T-helper 2 cell treated with Interferon-gamma antibody and Interleukin-4, amounts not matched to agents 100 ng/mL and 5 ng/mL, for 36 hours (primary cell): ENCODE data around the gene ETV4. TPM values are rescaled to one million over a fixed set of nuclear protein-coding genes. Genes with fewer than 3 reads are reported as not detected.

ENCODE experiments used
- intact Hi-C: fragments of 100-400 bp; cut with micrococcal nuclease; formaldehyde crosslinking; loops from one replicate; pipeline ENCODE4 v1.15.1; 2023
- total RNA-seq: library from RNA; stranded (reverse); gene quantifications from 2 replicates; pipeline ENCODE4 v1.2.3, GENCODE V29; 2022

Gene ETV4
- total RNA-seq: 1.2 and 1.3 TPM in 2 replicates

DNA sequence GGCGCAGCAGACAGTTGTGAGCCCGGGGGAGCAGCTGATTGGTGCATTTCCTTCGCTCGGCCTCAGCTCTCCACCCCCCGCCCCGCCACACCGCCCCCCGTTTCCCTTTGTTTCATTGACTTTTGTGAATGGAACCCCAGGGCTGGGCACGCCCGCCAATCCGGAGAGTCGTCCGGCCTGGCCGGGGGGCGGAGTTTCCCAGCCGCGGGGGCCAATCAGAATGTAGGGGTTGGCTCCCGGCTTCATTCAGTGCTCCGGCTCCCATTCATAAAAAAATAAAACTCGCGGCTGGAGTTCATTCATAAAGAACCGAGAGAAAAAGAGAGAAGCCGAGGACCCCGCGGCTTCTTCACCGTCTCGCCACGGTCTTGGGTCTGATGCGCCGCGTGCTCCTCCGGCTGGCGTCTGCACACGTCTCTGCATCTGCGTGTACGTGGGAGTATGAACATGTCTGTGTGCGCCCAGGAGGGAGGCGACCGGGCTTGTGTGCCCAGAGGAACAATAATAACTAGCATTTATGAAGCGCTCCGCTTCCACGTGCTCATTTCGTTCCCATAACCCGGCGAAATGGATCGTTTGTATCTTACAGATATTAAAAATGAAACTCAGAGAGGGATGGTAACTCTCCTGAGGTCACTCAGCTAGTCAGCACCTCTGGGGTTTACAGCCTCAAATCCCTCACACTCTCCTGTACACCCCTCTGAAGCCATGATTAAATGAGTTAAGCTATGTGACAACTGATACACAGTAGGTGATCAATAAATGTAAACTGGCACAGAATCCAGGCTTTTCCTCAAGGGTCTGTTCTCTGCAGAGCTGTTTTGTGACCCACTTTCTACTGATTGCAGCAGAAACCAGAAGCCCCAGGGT, at the start of gene ETV4:
ETV4 (minus strand) TSS at position 22 of the 870 bp plus-strand sequence. CDS start 723 bp downstream, outside the sequence.
- intact Hi-C loops: loop anchor here (10.0 kb wide), 1 partner anchor 182 kb away; no protein-coding TSS in a partner anchor

DNA sequence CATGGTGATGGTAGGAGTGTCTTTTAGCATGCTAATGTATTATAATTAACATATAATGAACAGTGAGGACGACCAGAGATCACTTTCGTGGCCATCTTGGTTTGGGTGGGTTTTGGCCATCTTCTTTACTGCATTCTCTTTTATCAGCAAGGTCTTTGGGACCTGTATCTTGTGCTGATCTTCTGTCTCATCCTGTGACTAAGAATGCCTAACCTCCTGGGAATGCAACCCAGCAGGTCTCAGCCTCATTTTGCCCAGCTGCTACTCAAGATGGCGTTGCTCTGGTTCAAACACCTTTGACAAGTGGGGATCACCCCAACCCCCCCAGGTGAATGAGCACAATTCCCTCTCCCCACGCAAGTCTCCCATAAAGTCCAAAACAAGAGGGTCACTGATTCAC, 49.3 kb upstream of the ETV4 start:
- intact Hi-C loops: no loop called here

DNA sequence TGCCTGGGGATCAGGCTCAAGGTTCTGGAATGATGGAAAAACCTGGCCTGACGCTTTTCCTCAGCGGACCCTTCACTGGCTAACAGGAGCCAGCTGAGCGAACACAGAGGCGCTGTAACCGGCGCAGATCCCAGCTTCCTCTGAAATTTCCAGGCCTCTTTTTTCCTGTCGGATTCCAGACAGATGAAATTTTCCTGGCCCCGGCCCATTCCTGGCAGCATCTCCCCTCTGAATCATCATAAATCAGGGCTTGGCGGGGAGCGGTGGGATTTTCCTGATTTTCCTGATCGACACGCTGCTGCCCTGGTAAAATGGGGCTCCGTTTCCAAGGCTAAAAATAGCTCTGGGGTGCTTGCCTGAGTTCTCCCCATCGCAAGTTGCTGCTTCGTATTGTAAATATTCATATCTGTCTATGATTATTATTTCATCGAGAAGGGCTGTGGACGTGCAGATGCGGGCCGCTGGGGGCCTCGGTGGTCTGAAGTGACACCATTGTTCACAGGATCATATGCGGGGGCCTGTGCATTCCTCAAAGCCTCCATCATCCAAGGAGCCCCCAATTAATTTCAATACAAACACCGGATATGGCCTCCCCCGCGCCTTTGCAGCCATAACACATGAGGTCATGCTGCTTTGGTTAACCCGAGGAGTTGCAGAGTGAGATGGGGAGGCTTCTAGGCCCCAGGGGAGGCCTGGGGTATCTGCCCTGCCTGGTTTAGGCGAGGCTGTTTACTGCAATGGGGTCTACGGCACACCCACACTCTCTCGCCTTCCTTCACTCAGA, 45.8 kb upstream of the ETV4 start:
- intact Hi-C loops: no loop called here

DNA sequence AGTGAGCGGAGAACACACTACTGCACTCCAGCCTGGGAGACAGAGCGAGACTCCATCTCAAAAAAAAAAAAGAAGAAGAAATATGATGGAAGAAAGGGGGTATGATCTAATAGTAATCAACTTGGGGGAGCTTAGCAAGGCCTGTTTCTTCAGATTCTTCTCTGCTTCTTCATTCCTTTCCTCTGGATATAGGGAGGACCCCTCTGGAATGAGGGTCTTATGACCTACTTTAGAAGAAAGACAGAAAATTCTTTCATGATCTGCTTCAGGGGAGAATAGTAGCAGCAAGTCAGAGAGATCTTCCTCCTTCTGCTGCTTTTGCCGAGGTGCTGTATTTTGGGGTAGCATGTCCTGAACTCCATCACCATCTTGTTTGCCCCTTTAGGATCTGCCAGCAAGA, 44.9 kb upstream of the ETV4 start:
- intact Hi-C loops: no loop called here

DNA sequence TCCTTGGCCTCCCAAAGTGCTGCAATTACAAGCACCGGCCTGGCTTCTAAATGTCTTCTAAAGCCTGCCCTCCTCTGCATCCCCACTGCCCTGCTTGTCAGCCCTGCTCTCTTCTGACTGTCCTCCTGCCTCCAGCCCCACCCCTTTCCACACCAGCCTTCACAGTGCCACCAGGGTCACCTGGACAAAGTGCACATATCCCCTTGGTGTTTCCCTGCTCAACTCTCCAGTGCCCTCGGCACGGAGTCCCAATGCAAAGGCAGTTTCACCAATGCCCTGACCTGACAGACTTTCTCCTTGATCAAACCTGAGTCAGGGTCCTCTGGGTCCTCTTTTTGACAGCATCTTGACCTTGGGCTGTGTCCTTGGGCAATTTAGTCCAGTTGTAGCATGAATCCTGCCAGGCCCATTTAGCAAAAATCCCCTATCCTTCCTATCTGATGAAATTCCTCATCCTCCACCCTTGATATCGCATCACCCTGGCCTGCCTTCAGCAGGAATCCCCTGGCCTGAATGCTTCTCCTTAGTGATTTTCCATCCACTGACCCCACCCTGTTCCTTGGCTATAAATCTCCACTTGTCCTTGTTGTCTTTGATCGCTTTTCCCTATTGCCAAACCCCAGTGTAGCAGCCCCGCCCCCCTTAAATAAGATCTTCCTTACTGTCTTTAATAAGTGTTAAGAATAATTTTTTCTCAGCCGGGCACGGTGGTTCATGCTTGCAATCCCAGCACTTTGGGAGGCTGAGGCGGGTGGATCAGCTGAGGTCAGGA, 42.7 kb upstream of the ETV4 start:
- intact Hi-C loops: no loop called here

DNA sequence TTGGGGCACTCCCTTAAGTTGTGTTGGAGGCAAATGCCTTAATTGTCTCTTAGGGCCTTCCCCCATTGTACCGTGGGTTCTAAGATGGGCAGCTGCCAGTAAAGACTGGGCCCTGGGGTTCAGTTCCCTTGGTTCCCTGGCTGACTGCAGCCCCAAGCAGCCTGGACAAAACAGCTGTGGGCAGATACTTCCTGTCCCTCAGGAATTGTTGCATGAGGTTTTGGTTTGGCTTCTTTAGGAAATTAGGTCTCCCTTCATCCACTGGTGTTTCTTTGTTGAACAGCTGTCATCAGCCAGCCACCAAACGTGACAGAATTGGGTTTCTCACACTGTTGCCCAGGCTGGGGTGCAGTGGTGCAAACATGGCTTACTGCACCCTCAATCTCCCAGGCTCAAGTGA, 42.0 kb upstream of the ETV4 start:
- intact Hi-C loops: no loop called here

DNA sequence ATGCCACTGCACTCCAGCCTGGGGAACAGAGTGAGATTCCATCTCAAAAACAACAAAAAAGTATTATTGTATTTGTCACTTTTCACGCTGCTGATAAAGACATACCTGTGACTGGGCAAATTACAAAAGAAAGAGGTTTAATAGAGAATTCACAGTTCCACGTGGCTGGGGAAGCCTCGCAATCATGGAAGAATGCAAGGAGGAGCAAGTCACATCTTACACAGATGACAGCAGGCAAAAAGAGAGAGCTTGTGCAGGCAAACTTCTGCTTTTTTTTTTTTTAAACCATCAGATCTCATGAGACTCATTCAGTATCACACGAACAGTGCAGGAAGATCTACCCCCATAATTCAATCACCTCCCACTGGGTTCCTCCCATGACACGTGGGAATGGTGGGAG, 41.5 kb upstream of the ETV4 start:
- intact Hi-C loops: no loop called here

DNA sequence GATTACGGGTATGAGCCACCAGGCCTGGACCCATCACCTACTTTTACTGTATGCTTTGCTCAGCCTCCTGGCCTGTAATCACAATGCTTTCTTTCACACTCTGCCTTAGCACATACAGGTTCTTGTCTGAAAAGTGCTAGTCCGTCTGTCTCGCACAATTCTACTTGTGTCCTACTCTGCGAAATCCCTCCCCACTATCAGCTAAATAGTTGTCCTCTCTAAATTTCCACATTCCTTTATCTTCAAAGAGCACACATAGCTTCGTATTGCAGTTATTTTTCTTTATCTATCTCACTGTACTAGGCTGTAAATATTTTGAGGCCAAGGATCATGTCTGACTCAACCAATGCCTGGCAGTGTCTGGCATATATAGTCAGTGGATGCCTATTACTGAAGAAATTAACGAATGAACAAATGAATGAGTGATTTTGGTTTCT, 38.5 kb upstream of the ETV4 start:
- intact Hi-C loops: no loop called here

DNA sequence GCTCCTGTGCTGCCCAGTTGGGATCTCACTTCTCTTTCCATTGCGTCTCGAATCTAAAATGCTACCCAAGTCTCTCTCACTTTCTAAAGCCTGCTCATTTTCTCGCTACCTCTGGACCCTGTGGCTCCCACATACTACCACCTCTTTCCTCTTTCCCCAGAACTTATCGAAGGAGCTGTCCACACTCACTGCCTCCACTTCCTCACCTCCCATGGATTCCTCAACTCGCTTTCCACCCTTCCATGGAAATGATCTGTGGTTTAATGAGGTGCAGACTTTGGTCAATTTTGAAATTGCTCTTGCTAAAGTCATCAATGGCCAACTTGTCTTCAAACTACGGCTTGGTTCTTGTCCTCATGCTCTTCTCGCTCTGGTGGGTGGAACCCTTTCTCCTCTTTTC, 37.2 kb upstream of the ETV4 start:
- intact Hi-C loops: no loop called here

DNA sequence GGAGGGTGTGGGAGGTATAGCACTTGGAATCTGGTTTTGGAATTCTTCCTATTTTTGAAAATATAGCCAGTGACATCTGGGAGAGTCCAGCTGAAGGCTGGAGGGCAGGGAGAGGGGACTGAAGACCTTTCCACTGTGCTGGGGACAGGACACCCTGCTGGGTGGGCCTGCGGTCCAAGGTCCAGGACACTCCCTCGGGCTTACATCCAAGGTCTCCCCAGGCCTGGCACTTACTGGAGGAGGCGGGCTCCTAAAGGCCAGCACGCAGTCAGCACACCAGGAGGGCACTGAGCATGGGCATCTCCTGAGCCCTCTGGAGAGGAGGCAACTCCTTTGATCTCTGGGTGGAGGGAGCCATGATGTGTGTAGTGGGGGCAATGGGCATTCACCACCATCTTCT, 35.5 kb upstream of the ETV4 start:
- intact Hi-C loops: no loop called here

DNA sequence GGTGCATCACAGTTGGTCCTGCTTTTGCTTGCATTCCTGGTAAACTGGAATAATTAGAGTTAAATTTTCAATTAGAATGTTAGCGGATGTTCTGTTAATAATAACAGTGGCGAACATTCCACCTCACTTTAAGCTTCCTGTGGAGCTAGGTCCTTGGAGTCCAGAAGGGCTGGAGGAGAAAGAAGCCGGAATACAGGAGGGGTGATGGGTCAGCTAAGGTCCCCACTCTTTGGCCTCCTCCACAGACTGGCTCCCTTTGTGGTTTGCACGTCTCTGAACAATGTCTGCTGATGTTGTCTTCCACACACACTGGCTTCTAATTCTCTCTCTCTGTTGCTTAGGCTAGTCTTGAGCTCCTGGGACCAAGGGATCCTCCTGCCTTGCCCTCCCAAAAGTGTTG, 35.0 kb upstream of the ETV4 start:
- intact Hi-C loops: no loop called here

DNA sequence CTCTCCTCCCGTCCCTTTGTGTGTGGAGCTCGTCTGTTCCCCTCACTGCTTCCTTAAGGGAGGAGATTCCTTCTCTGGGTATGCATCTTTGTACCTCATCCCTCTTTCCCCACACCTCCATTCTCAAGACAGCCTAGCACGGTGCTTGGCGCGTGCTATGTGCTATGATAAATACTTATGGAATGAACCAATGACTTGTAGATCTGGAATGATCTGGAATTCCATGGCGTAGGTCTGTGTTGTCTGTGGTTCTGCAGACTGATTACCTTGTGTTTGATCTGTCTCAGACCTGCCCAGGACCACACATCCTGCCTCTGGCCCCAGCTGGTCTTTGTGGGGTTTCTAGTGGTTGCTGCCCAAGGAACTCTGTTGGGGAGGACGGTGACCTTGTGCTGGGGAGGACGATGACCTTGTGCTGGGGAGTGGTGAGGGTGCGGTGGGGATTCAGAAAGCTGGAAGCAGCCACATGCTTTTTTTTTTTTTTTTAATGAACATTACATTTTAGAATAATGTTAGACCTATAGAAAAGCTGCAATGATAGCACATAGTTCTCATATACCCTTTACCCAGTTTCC, 33.5 kb upstream of the ETV4 start:
- intact Hi-C loops: no loop called here

DNA sequence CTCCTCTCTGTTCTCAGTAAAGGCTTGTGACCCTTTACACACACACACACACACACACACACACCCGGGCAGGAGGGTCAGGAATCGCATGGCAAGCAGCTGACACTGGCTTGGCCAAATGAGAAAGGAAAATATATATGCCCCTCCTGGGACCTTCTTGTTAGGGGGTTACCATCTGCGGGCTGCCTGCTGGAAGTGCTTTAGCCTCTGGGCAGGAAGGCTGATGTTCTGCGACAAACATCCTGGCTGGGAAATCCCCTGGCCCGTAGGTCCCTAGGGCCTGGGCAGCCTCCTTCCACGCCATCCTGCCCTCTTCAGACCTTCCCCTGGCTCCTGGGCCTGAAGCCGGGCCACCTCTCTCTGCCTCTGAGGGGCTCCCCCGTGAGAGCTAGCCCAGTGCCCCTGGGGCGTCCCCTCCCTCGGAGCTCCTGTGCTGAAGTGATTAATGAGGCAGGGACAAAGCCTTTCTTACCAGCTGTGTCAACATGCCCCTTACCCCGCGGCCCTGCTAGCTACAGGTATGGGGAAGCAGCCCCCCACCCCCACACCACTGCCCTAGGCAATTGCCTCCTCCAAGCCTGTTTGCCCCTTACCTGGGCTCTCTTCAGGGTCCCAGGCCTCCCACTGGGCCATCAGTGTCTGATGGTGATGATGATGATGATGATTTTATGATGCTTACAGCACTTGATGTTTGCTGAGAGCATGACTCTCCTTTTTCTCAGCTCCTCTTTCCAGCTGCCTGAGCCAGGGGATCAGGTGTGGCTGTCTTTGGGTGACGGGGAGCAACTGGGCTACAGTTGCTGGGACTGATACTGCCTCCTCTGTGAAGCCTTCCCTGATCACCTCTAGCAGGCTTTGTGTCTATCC, 32.8 kb upstream of the ETV4 start:
- intact Hi-C loops: no loop called here

DNA sequence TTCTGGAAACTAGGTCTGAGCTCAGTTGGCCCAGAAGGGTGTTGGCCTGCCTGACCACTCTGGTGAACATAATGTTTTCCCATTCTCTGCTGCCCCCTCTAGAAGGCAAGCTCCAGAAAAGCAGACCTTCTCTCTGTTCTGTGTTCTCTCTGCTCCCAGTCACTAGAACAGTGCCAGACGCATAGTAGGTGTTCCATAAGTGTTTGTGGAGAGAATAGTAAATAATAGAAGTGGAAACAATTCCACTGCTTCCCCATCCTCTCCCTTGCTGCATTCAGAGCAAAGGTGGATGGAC, 32.2 kb upstream of the ETV4 start:
- intact Hi-C loops: no loop called here

DNA sequence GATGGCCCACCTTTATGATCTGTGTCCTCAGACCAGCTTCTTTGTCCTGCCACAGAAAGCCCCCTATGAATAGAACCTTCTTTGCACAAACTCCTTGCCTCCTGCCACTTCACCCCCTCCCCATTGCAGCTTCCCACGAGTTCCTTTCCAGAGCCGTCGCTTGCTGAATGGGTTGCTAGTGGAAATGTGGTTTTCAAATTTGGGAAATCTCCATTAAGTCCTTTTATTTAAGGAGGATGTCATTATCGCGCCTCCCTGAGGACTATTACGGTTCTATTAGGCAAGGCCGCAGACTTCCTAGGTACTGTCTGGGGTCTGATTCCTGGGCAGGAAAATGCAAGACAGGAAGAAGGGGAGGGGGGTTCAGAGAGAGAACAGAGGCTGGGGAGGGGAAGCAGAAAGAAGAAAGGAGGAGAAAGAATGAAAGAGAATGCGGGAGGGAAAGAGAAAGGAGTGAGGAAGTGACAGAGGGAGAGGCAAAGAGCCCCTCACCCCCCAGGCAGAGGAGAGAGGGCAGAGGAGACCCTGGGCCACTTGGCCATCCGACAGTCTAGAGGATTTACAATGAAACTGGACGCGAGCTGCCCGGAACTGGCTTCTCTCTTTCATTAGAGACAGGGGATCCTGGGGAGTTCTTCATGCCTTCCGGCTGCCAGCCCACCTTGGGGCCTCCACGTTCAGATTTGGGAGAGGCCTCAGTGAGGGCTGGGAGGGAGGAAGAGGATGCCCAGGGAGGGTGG, 31.7 kb upstream of the ETV4 start:
- intact Hi-C loops: no loop called here

DNA sequence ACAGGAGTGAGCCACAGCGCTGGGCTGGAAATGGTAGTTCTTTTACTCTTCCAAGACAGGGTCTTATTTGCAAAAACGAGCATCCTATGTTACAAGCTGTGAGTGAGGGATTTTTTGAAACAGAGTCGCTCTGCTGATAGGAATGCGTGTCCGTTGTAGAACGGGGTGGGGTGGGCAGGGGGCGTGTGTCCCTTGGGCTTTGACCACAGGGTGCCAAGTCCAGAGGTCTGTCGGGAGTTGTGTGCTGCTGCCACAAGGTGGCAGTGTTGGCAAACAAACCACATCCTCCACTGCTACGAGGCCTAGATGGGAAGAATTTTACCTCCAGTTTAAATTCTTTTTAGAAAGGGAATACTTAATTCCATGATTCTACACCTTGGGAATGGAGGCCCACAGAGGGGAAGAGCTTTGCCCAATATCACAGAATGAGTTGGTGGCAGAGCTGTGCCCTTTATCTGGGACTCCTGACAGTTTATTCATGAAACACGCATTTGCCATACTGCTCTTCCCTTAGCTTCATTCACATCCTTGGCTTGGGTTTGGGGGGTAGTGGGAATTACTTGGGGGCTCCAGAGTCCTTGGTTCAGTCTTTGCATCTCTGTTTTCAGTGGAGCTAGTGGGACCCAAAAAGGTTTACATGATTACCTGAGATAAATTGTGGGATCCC, 30.6 kb upstream of the ETV4 start:
- intact Hi-C loops: loop anchor here (1.0 kb wide), 1 partner anchor 184 kb away; no protein-coding TSS in a partner anchor

DNA sequence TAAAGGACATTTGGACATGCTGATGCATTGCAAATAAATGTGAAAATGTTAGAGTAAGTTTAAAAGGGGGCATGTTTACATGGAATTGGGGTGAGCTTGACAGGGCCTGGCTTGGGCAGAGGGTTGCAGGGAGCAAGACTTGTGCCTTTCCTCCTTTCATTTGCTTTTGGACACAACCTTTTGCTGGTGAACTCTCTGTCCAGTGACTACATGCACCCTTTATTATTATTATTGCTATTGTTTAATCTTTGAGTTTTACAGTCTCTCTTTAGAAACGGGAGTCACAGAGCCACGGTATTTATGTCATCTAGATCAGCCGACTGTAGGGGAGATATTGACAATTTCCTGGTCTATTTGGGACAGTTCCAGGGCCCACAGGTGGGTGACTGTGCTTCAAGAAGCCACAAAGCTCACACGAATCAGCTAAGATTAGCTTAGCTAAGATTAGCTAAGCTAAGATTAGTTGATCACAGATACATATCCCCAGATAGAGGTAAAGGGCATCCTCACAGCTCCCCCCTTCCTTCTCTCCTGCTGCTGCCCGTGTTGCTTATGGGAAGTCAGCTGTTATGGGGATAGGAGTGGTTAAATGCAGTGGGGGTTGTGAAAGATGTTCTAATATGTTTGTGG, 28.9 kb upstream of the ETV4 start:
- intact Hi-C loops: no loop called here

DNA sequence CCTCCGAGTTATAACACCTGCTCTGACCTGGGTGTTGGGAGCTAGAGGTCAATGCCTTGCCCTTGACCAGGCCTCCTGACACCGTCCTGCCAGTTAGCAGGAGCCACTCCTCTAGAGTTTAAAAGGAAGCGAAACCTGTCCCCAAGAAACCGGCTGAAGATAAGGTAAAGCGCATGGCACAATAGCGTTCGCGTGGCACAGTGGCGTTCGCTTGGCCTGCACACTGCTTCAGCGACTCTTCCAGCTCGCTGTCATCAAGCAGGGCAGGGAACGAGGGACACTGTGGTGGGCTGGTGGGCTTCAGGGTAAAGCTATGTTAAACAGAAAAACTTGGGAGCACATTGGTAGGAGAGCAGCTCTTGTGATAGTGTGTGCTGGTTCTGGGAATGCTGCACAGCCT, 28.2 kb upstream of the ETV4 start:
- intact Hi-C loops: no loop called here
